Trophoblast cell (in vitro differentiated cells and primary cell): ENCODE measurements around the gene RELCH.

ENCODE experiments used
- DNase-seq, 2 donors: peaks; one replicate each; pipeline ENCODE4 v3.0.0-alpha.2; 2016
- H2AFZ ChIP-seq: 2 replicates; pipeline ENCODE4 v1.6.1; 2013; ENCODE audit warnings: low read length, moderate library complexity, mild to moderate bottlenecking; ENCODE audit not compliant: insufficient read depth, poor library complexity
- H2AK5ac ChIP-seq: 2 replicates; pipeline ENCODE4 v1.6.1; 2013; ENCODE audit warnings: mild to moderate bottlenecking, low read length
- H2BK120ac ChIP-seq: 2 replicates; pipeline ENCODE4 v1.6.1; 2013; ENCODE audit warnings: low read length, mild to moderate bottlenecking, moderate library complexity; ENCODE audit not compliant: insufficient read depth, poor library complexity
- H2BK12ac ChIP-seq: 2 replicates; pipeline ENCODE4 v1.6.1; 2013; ENCODE audit warnings: mild to moderate bottlenecking, low read length, moderate library complexity
- H2BK5ac ChIP-seq: 2 replicates; pipeline ENCODE4 v1.6.1; 2013; ENCODE audit warnings: low read length, low read depth, moderate library complexity, mild to moderate bottlenecking; ENCODE audit not compliant: poor library complexity
- H3K14ac ChIP-seq: 2 replicates; pipeline ENCODE4 v1.6.1; 2013; ENCODE audit warnings: mild to moderate bottlenecking, low read length
- H3K18ac ChIP-seq: 2 replicates; pipeline ENCODE4 v1.6.1; 2013; ENCODE audit warnings: mild to moderate bottlenecking, low read length
- H3K23ac ChIP-seq: 2 replicates; pipeline ENCODE4 v1.6.1; 2013; ENCODE audit warnings: low read length
- H3K27ac ChIP-seq: 2 replicates; pipeline ENCODE4 v1.5.1; 2013; ENCODE audit warnings: low read depth, mild to moderate bottlenecking, inconsistent platforms, low read length, moderate library complexity
- H3K27me3 ChIP-seq: 2 replicates; pipeline ENCODE4 v1.6.1; 2013; ENCODE audit warnings: inconsistent platforms, mild to moderate bottlenecking, low read length, moderate library complexity; ENCODE audit not compliant: insufficient read depth
- H3K36me3 ChIP-seq, 2 experiments: 1 replicate in 1 of 2; 2 replicates in 1 of 2; pipeline ENCODE4 v1.6.1; 2013; ENCODE audit warnings: low read length in 2 of 2, mild to moderate bottlenecking in 2 of 2, moderate library complexity in 1 of 2; ENCODE audit not compliant: insufficient read depth in 2 of 2, control insufficient read depth in 1 of 2
- H3K4ac ChIP-seq: 2 replicates; pipeline ENCODE4 v1.6.1; 2013; ENCODE audit warnings: low read depth, mild to moderate bottlenecking, low read length, moderate library complexity
- H3K4me1 ChIP-seq, 2 experiments: 1 replicate in 1 of 2; 2 replicates in 1 of 2; pipeline ENCODE4 v1.6.1; 2013; ENCODE audit warnings: low read length in 2 of 2, mild to moderate bottlenecking in 2 of 2, moderate library complexity in 1 of 2; ENCODE audit not compliant: insufficient read depth in 2 of 2, control insufficient read depth in 1 of 2
- H3K4me2 ChIP-seq: 2 replicates; pipeline ENCODE4 v1.6.1; 2013; ENCODE audit warnings: inconsistent platforms, mild to moderate bottlenecking, low read length, moderate library complexity
- H3K4me3 ChIP-seq: 2 replicates; pipeline ENCODE4 v1.5.1; 2013; ENCODE audit warnings: mild to moderate bottlenecking, low read depth, low read length, inconsistent platforms
- H3K79me1 ChIP-seq: one replicate; pipeline ENCODE4 v1.6.1; 2013; ENCODE audit warnings: low read length
- H3K79me2 ChIP-seq: 2 replicates; pipeline ENCODE4 v1.6.1; 2013; ENCODE audit warnings: low read length, mild to moderate bottlenecking; ENCODE audit not compliant: control insufficient read depth, insufficient read depth, poor library complexity
- H3K9ac ChIP-seq: 2 replicates; pipeline ENCODE4 v1.6.1; 2013; ENCODE audit warnings: mild to moderate bottlenecking, low read length
- H3K9me3 ChIP-seq: 2 replicates; pipeline ENCODE4 v1.6.1; 2013; ENCODE audit warnings: low read depth, mild to moderate bottlenecking, control low read depth, inconsistent platforms, low read length; ENCODE audit not compliant: insufficient read depth
- H4K12ac ChIP-seq: 2 replicates; pipeline ENCODE4 v1.6.1; 2013; ENCODE audit warnings: low read depth, mild to moderate bottlenecking, low read length, moderate library complexity
- H4K8ac ChIP-seq: 2 replicates; pipeline ENCODE4 v1.6.1; 2013; ENCODE audit warnings: low read depth, mild to moderate bottlenecking, low read length, moderate library complexity
- H4K91ac ChIP-seq: one replicate; pipeline ENCODE4 v1.6.1; 2013; ENCODE audit warnings: low read depth, mild to moderate bottlenecking, low read length, moderate library complexity
- WGBS: extraction: QIAGEN DNeasy Blood & Tissue Kit; methylation state at CpG from one replicate; pipeline ENCODE4 v1.1.7; 2013; ENCODE audit warnings: missing lambda C conversion rate; ENCODE audit not compliant: insufficient read length, insufficient coverage; ENCODE audit errors: extremely low coverage; 5-methylcytosine and 5-hydroxymethylcytosine counted together

RELCH gene

GRCh38 chr18:62172298-62172697 is 14.8 kb upstream of the RELCH start:
- no peak overlapping the region for H3K4ac ChIP-seq
- no peak overlapping the region for H2AFZ ChIP-seq
- H3K23ac ChIP-seq: no peak overlapping the region
- no peak for DNase-seq
- no peak overlapping the region for H3K4me2 ChIP-seq
- H3K9me3 ChIP-seq: no peaks in the 10 kb centered on the region
- H3K4me3 ChIP-seq: no peak overlapping the region
- no peak overlapping the region for H2BK120ac ChIP-seq
- H3K27me3 ChIP-seq: no peaks in the 10 kb centered on the region
- H4K12ac ChIP-seq: no peak overlapping the region
- no peaks in the 10 kb centered on the region for H3K4me1 ChIP-seq
- H3K14ac ChIP-seq: no peak overlapping the region
- no peak overlapping the region for H2BK5ac ChIP-seq
- H2AK5ac ChIP-seq: no peak overlapping the region
- no peaks in the 10 kb centered on the region for H3K36me3 ChIP-seq
- H4K8ac ChIP-seq: no peak overlapping the region
- H3K79me2 ChIP-seq: no peaks in the 10 kb centered on the region
- no peak overlapping the region for H3K9ac ChIP-seq
- H4K91ac ChIP-seq: no peak overlapping the region
- no peak overlapping the region for H3K18ac ChIP-seq
- no peak overlapping the region for H3K27ac ChIP-seq
- no peak overlapping the region for H2BK12ac ChIP-seq
- no peaks in the 10 kb centered on the region for H3K79me1 ChIP-seq

GRCh38 chr18:62175521-62175920 is 11.5 kb upstream of the RELCH start:
- H3K14ac ChIP-seq: no peak overlapping the region
- no peak overlapping the region for H2AK5ac ChIP-seq
- H3K4ac ChIP-seq: no peak overlapping the region
- H3K27ac ChIP-seq: no peak overlapping the region
- no peaks in the 10 kb centered on the region for H3K9me3 ChIP-seq
- no peak overlapping the region for H4K8ac ChIP-seq
- H2BK120ac ChIP-seq: no peak overlapping the region
- no peak overlapping the region for H3K23ac ChIP-seq
- no peaks in the 10 kb centered on the region for H3K4me1 ChIP-seq
- no peaks in the 10 kb centered on the region for H3K79me2 ChIP-seq
- H3K4me3 ChIP-seq: no peak overlapping the region
- no peak overlapping the region for H3K4me2 ChIP-seq
- DNase-seq: no peak
- no peaks in the 10 kb centered on the region for H3K27me3 ChIP-seq
- no peak overlapping the region for H2AFZ ChIP-seq
- no CpG with 5 or more reads among the region's 3 CpGs for WGBS
- H4K91ac ChIP-seq: no peak overlapping the region
- H2BK12ac ChIP-seq: no peak overlapping the region
- H3K9ac ChIP-seq: no peak overlapping the region
- no peak overlapping the region for H4K12ac ChIP-seq
- no peaks in the 10 kb centered on the region for H3K79me1 ChIP-seq
- no peak overlapping the region for H2BK5ac ChIP-seq
- no peaks in the 10 kb centered on the region for H3K36me3 ChIP-seq
- no peak overlapping the region for H3K18ac ChIP-seq

GRCh38 chr18:62177271-62177670 is 9.8 kb upstream of the RELCH start:
- Histone ChIP-seq H3K79me2 (no peaks in the 10 kb centered on the region), H3K36me3 (no peaks in the 10 kb centered on the region), H3K27me3 (no peaks in the 10 kb centered on the region), H3K14ac (no peak overlapping the region), H2BK5ac (no peak overlapping the region), H3K79me1 (no peaks in the 10 kb centered on the region), H3K4me2 (no peak overlapping the region), H3K23ac (no peak overlapping the region), H2BK12ac (no peak overlapping the region), H3K4me3 (no peak overlapping the region), H3K9me3 (no peaks in the 10 kb centered on the region), H4K91ac (no peak overlapping the region), H3K4me1 (no peaks in the 10 kb centered on the region), H3K27ac (no peak overlapping the region), H4K12ac (no peak overlapping the region), H2AFZ (no peak overlapping the region), H3K18ac (no peak overlapping the region), H4K8ac (no peak overlapping the region), H2BK120ac (no peak overlapping the region), H3K4ac (no peak overlapping the region), H3K9ac (no peak overlapping the region), H2AK5ac (no peak overlapping the region)
- WGBS: no CpG with 5 or more reads among the region's 3 CpGs
- DNase-seq: no peak

GRCh38 chr18:62179213-62179612 is 7.8 kb upstream of the RELCH start:
- Histone ChIP-seq H3K4ac (no peak overlapping the region), H3K79me2 (no peaks in the 10 kb centered on the region), H2AK5ac (no peak overlapping the region), H3K27ac (no peak overlapping the region), H3K9ac (no peak overlapping the region), H2AFZ (no peak overlapping the region), H3K36me3 (no peaks in the 10 kb centered on the region), H3K4me3 (no peak overlapping the region), H4K8ac (no peak overlapping the region), H3K27me3 (no peaks in the 10 kb centered on the region), H3K9me3 (no peaks in the 10 kb centered on the region), H3K18ac (no peak overlapping the region), H3K79me1 (no peaks in the 10 kb centered on the region), H2BK5ac (no peak overlapping the region), H2BK120ac (no peak overlapping the region), H2BK12ac (no peak overlapping the region), H3K14ac (no peak overlapping the region), H3K23ac (no peak overlapping the region), H3K4me1 (no peaks in the 10 kb centered on the region), H4K91ac (no peak overlapping the region), H4K12ac (no peak overlapping the region), H3K4me2 (no peak overlapping the region)
- WGBS: no CpG with 5 or more reads among the region's 4 CpGs
- DNase-seq: no peak
